Right lobe of liver (tissue), 4 donors: ENCODE measurements around the gene CPNE4.

ENCODE experiments used
- CTCF ChIP-seq, 4 donors: fragments of 200-600 bp in 3 of 4; fragments of 450-650 bp in 1 of 4; IDR thresholded peaks; one replicate each; pipeline versions ENCODE4 v1.5.1 to v1.8.0; 2016 to 2022; ENCODE audit warnings: antibody characterized with exemption in 4 of 4, mild to moderate bottlenecking in 2 of 4
- POLR2A ChIP-seq: fragments of 450-650 bp; IDR thresholded peaks from one replicate; pipeline ENCODE4 v1.6.1; 2017; ENCODE audit warnings: antibody characterized with exemption, mild to moderate bottlenecking
- donor health status: DM: no; HTN: no; CAD: no.
- donor health status: DM: no; HTN: no; CAD: no.
- donor health status: DM: no; HTN: yes; CAD: no.

GRCh38 chr3:131708241-131708640 lies 326.6 kb downstream of the CPNE4 start:
- no peak for TF ChIP-seq CTCF (IDR thresholded peaks at IDR 0.05)
- no peak for TF ChIP-seq POLR2A
